Prostate gland (tissue), 2 donors: ENCODE results near the gene FRMPD4.

Experiments used
- CTCF ChIP-seq, 4 experiments: fragments of 200-600 bp in 2 of 4; fragments of 450-650 bp in 2 of 4; sonication (generic) in 2 of 4; IDR thresholded peaks; 1 replicate in 3 of 4; 2 replicates in 1 of 4; pipeline ENCODE4 v1.5.1; 2016 to 2019; ENCODE audit warnings: antibody characterized with exemption in 4 of 4, mild to moderate bottlenecking in 2 of 4, moderate library complexity in 2 of 4
- POLR2A ChIP-seq: fragments of 450-650 bp; IDR thresholded peaks from one replicate; pipeline ENCODE4 v1.6.1; 2016; ENCODE audit warnings: antibody characterized with exemption, mild to moderate bottlenecking

GRCh38 chrX:12367254-12367653, 229.0 kb downstream of the FRMPD4 start:
- TF ChIP-seq CTCF (IDR thresholded peaks at IDR 0.05) (no peak), POLR2A (no peak)
